Astrocyte of the cerebellum (primary cell): Measurements from ENCODE around the gene VAV1.

Experiments
- DNase-seq: peaks from one replicate; pipeline ENCODE4 v3.0.0-alpha.2; 2011; ENCODE audit warnings: low read depth
- H3K4me3 ChIP-seq: 2 replicates; pipeline ENCODE4 v1.5.1; 2011; ENCODE audit warnings: mild to moderate bottlenecking, low read depth, low read length, moderate library complexity
- in situ Hi-C: cut with HindIII; loops from 2 replicates; pipeline ENCODE4 v1.10.0; 2017; ENCODE audit warnings: low sequenced_read_pairs
- TF ChIP-seq, protein P1 (sequence below): IDR thresholded peaks from 2 replicates; pipeline ENCODE4 v1.5.1; 2012; ENCODE audit warnings: low read length, low read depth, moderate library complexity, mild to moderate bottlenecking; ENCODE audit errors: missing control alignments

Gene VAV1, protein sequence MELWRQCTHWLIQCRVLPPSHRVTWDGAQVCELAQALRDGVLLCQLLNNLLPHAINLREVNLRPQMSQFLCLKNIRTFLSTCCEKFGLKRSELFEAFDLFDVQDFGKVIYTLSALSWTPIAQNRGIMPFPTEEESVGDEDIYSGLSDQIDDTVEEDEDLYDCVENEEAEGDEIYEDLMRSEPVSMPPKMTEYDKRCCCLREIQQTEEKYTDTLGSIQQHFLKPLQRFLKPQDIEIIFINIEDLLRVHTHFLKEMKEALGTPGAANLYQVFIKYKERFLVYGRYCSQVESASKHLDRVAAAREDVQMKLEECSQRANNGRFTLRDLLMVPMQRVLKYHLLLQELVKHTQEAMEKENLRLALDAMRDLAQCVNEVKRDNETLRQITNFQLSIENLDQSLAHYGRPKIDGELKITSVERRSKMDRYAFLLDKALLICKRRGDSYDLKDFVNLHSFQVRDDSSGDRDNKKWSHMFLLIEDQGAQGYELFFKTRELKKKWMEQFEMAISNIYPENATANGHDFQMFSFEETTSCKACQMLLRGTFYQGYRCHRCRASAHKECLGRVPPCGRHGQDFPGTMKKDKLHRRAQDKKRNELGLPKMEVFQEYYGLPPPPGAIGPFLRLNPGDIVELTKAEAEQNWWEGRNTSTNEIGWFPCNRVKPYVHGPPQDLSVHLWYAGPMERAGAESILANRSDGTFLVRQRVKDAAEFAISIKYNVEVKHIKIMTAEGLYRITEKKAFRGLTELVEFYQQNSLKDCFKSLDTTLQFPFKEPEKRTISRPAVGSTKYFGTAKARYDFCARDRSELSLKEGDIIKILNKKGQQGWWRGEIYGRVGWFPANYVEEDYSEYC

DNA sequence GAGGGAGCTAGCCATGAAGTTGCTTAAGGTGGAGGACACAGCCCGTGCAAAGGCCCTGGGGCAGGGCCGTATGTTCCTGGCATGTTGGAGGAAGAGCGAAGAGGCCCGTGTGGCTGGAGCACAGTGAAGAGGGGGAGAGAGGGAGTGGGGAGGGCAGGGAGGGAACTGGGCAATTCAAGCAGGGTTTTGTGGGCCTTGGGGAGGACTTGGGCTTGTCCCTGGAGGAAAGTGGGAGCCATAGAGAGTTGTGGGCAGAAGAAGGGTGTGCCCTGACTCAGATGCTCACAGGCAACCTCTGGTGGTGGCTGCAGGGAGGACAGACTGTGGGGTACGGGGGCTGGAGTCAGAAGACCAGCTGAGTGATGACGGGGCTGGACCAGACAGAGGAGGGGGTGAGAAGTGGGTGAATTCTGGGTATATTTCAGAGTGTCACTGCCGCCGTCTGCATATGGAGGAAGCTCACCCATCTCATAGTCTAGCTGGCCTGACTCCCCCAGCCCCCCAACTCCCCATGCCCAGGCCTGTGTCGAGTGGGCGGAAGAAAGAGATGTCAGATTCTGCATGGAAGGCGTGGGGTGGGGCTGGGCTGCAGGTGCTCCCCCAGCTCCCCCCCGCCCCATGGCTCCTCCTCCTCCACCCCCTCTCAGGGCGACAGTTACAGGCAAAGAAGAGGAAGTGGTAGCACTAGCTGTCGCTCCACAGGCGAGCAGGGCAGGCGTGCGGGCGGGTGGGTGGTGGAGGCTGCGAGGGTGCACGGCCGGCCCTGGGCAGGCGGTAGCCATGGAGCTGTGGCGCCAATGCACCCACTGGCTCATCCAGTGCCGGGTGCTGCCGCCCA, at the start of gene VAV1:
Gene VAV1, plus strand, starts transcription at position 681 of the 838 bp plus-strand sequence. Its CDS starts 100 bp downstream, at position 781.
- in situ Hi-C loops: no loop called here
- no peak within 1 kb of the TSS for H3K4me3 ChIP-seq
- no peak for DNase-seq
- TF ChIP-seq, protein P1, sequence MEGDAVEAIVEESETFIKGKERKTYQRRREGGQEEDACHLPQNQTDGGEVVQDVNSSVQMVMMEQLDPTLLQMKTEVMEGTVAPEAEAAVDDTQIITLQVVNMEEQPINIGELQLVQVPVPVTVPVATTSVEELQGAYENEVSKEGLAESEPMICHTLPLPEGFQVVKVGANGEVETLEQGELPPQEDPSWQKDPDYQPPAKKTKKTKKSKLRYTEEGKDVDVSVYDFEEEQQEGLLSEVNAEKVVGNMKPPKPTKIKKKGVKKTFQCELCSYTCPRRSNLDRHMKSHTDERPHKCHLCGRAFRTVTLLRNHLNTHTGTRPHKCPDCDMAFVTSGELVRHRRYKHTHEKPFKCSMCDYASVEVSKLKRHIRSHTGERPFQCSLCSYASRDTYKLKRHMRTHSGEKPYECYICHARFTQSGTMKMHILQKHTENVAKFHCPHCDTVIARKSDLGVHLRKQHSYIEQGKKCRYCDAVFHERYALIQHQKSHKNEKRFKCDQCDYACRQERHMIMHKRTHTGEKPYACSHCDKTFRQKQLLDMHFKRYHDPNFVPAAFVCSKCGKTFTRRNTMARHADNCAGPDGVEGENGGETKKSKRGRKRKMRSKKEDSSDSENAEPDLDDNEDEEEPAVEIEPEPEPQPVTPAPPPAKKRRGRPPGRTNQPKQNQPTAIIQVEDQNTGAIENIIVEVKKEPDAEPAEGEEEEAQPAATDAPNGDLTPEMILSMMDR: peak; percentile 7

DNA sequence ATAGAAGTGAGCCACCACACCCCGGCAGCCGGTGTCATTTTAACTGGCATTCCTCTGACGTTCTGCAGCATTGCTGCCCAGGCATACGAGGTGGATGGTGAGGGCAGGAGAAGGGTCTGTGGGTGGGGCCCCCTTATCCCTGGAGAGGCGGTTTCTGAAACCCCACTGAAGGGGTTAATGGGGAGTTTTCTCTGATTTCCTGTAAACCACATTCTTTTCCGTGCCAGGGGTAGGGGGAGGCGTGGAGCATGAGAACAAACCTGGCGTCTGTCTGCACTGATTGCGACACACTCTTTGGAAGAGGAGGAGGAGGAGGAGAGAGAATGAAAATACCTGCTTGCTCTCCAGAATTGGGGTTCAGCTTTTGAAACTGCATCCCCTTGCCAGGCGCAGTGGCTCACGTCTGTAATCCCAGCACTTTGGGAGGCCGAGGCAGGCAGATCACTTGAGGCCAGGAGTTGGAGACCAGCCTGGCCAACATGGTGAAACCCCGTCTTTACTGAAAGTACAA, 49.3 kb upstream of the VAV1 start:
- TF ChIP-seq, protein P1: no peak
- in situ Hi-C loops: no loop called here

DNA sequence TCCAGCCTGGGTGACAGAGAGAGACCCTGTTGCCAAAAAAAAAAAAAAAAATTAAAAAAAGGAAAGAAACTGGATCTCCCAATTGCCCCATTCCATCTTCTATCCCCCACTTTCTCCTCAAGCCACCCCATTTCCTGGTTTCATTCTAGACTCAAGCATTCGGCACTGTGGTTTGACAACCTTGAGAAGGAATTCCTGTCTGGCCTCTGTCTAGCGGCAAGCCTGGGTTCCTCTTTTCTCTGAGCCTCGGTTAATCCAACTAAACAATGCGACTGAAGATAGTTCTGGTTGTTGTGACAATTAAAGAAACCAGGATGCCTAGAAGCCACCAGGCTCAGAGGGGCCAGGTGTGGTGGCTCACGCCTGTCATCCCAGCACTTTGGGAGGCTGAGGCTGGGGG, 48.8 kb upstream of the VAV1 start:
- in situ Hi-C loops: no loop called here
- no peak for DNase-seq
- H3K4me3 ChIP-seq: no peak overlapping the region
- TF ChIP-seq, protein P1: no peak

More for the DNA sequence above, 49.3 kb upstream of the VAV1 start:
- DNase-seq: no peak
- no peak overlapping the region for H3K4me3 ChIP-seq

DNA sequence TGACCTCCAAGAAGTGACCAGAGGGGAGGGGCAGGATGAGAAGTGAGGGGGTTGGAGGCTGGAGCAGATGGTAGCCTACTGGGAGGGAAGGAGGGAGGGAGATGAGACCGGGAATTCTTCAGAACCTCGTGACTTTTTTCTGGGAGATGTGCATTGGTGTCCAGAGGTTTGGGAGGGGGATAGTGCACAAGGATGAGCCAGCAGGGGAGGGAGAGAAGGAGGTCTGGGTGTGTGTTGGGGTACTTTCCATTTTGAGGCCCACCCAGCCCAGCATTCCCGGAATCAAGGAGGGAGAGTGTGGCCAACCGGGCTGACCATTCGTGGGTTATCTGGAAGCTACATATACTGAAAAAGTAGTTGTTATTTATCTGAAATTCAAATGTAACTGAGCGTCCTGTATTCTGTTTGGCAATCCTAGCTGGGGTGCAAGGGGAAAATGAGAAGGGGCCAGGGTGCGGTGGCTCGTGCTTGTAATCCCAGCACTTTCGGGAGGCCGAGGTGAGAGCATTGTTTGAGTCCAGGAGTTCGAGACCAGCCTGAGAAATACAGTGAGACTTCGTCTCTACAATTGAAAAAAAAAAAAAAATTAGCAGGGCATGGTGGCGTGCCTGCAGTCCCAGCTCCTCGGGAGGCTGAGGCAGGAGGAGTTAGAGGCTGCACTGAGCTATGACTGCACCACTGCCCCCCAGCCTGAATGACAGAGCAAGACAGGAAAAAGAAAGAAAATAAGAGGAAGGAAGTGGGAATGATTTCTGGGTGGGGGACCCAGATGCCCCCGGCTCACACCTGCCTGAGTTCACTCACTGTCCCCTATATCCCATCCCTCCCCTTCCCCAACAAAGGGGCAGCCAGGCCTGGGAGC, 47.6 kb upstream of the VAV1 start:
- H3K4me3 ChIP-seq: no peak overlapping the region
- TF ChIP-seq, protein P1: no peak
- in situ Hi-C loops: no loop called here

DNA sequence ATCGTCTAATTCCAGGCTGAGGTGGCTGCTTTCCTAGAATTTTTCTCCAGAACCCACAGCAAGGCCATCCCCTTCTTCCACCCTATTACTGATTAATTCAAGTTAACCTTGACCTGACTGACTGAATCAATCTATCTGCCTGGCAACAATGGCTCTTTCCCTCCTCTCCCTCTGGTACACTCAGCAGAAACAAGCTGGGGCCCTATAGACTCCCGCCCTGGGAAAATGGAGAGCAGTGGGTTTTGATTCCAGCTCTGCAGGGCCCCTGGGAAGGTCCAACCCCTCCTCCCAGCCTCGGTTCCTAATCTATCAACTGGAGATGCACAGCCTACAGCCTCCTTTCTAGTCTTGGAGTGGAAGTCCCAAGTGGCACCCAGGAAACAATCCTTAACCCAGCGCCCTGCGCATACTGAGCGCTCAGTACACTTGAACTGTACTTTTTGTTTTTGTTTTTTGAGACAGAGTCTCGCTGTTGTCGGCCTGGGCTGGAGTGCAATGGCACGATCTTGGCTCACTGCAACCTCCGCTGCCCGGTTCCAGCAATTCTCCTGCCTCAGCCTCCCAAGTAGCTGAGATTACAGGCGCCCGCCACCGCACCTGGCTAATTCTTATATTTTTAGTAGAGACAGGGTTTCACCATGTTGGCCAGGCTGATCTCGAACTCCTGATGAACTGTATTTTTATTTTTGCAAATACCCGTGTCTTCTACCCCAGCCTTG, 46.8 kb upstream of the VAV1 start:
- in situ Hi-C loops: no loop called here
- TF ChIP-seq, protein P1: no peak
- no peak for DNase-seq
- H3K4me3 ChIP-seq: no peak overlapping the region

More for the DNA sequence above, 47.6 kb upstream of the VAV1 start:
- DNase-seq: no peak
